Fibroblast of skin of abdomen (primary cell): ENCODE data around the gene CDK14.

Experiments used
- DNase-seq: peaks from one replicate; pipeline ENCODE4 v3.0.0-alpha.2; 2013

The CDK14 gene

GRCh38 chr7:91127325-91127724 is 531.2 kb downstream of the CDK14 start:
- no peak for DNase-seq

- no peak for DNase-seq
Observed at GRCh38 chr7:91127959-91128358, 531.8 kb downstream of the CDK14 start.

DNA sequence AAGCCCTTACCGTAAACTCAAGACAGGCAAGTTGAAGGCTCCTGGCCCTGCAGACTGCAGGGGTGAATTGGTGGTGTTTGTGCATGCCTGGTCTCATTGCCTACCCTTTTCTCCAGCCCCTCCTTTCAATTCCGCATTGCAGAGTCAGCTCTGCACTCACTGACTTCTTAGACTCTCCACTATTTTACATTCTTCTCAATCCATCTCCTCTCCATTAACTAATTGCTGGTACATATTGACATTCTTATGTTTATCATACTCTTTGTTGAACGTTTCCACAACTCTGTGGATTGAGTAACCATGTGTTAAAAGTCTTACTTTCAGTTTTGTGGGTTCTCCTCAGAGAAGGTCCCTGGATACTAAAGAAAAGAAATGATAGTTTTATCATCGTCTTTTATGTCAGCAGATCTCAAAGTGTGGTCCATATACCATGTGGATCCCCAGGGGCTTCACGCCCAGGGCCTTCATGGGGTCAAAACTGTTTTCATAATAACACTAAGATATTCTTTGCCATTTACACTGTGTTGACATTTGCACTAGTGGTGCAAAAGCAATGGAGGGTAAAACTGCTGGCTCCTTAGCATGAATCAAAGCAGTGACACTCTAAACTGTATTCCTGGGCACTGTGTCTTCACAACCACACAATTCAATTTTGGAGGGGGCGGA is 532.7 kb downstream of the CDK14 start:
- DNase-seq, result peak; percentile 13

- DNase-seq, result no peak
Observed at GRCh38 chr7:91135300-91135699, 539.2 kb downstream of the CDK14 start.

DNA sequence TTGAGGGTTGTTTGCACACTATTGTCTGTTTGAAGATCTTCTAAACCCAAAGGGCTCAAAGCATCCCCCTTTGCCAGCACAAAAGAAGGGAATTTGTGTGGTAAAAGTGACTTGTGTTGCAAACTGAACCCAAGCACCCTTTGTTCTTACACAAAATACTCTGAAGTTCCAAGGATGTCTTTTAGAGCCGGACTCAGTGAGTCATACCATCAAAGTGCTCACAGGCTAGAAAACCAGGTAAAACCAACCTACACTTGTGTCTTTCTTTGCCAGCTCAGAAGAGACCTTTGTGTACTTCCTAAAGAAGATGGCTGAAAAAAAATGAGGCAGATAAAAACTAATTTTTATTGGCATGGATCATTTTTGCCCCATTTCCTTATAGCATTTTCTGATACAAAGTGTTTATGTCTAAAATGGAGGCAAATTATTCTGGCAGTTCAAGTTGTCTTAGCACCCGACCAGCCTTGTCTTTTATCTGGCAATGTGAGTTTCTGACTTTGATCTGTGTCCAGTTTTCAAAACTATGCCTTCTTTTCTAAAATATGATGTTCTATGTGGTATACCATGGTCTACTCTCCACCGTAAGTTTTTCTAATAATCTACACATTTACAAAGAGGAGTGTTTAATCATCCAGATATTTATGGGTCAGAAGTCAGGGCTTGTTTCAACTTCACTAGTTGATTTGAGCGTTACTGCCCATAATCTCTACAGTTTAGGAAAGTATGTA is 539.7 kb downstream of the CDK14 start:
- no peak for DNase-seq

DNA sequence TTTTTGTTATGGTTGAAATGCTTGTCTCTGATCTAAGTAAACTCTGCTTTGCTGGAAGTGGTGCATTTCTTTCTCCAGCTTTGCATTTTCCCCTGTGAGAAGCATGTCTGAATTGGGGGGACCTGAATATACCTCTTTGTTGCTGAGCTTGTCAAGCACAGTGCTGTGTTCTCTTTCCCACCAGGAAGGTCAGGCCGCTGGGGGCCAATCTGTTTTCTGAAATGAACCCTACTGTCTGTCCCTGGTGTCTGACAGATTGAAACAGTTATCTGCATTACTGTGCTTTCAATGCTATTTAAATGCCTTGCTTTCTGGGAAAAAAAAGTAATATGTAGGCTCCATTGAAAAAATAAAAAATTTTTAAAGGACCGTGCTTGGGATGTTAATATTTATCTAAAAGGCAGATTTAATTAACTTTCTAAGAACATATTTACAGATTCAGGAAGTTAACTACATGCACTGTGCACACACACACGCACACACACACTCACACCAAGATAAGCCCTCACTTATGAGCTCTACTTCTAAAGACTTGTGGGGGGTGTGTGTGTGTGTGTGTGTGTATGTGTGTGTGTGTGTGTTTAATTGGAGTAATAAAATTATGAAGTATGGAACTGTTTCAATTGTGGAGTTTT is 541.1 kb downstream of the CDK14 start:
- no peak for DNase-seq

- DNase-seq, result no peak
Observed at GRCh38 chr7:91137788-91138368, 541.8 kb downstream of the CDK14 start.

GRCh38 chr7:91140286-91140685 is 544.2 kb downstream of the CDK14 start:
- no peak for DNase-seq

DNA sequence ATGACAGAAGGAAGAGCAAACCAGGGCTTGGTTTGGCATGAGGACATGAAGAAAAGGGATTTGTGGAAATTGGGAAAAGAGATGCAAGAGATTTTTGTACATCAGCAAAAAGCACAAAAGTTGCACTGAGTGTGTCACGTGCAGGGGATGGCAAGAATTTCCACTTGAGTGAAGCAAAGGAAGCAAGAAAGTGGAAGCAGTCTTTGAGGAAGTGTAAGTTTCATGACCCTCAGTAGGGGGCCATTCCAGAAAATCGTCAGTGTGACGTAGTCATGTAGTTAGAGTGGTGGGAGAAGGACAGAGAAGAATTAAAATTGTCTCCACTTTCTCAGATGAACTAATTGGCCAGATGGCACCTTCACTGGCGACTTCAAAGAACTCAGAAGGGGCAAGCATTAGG is 544.9 kb downstream of the CDK14 start:
- no peak for DNase-seq

GRCh38 chr7:91142743-91143142 is 546.6 kb downstream of the CDK14 start:
- DNase-seq, result no peak

- DNase-seq, result peak; percentile 62
Observed at GRCh38 chr7:91149341-91150246, 553.5 kb downstream of the CDK14 start.

DNA sequence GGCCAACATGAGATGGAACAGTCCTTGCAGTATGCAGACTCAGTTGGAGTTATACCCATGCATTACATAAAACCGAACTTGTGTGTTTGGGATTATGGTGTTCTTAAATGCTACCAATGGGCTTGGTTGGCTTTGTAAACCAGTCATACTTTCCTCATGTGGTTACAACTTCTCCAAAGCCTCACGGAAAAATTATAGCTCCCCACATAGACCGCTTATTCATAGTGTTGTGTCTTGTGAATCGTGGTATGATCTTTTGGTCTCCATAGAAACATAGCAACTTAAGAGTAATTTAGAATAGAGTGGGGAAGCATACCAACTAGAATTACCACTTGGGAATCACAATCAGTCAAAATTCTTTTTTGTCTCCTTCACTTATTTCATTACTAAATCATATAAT is 555.8 kb downstream of the CDK14 start:
- no peak for DNase-seq

DNA sequence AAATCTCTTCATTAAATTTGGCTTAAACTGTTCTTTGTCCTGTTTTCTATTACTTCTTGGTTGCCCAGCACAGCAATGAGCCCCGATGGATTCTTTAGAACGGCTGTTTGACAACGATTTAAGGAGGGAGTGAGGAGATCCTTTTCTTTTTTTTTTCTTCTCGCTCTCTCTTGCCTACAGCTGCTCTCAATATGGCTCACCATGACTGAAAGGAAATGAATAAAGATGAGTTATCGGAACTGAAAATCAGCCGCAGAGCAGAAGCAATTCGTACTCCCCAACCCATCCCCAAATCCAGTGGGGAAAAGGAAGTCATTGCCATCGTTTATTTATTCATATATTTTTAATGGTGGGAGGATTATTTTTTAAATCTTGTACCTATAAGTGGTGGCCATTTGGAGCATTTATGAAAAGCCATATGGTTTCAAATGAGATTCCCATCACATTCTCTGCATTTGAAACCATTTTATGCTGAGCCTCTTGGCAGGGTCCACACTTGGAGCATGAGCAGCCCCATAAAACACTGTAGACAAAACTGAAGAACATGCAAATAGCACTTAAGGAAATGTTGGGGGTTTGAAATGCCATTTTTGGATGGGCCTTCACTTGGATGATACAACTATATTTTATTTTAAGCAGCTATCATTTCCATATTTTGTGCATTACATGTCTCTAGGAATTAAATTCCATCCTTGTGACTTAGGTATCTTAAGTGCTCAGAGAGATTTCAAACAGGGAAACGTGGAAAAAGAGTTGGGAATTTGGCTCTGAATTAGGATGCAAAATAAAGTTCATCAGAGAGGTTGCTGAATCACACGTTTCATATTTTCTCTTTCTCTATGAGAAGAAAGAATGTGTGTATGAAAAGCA is 560.4 kb downstream of the CDK14 start:
- DNase-seq, result peak; percentile 70

DNA sequence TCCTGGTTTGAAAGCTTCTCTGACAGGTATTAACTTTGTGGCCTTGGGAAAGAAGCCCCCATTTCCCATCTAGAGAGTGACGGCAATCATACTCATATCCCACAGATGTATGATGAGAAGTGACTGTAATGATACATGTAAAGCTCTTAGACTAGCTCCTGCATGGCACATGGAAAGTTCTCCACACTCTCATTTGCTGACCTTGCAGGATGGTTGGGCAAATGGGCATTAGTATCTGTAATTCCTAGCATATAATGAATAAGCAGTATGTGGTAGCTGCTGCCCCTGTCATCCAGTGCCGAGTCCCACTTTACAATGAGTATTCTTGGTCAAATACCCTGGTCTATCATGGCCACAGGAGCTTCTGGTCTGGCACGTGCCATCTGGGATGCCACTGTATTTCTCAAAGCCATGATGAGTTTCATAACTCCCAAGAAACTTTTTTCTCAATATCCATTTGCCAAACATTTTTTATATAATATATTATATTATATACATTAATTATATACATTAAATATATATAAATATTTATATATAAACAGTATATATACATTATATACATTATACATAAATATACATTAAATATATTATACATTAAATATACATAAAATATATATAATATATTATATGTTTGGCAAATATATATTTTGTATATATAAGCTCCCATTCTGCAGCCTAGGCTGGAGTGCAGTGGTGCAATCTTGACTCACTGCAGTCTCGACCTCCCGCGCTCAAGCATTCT is 561.6 kb downstream of the CDK14 start:
- no peak for DNase-seq

DNA sequence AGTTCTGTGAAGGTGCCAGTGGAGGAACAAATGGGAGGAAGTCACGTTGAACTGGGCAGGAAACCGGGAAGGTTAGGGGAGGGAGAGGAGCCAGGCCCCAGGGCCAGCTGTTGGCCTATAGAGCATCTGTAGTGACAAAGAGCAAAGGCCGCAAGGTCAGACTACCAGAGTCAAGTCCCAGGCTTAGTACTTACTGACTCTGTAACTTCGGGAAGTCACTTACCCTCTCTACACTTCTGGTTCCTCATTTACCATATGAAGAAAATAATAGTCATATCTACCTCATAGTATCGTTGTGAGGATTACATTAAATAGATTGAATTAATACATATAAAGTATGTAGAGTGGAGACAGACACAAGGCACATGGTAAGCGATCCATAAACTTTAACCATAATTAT is 566.3 kb downstream of the CDK14 start:
- DNase-seq, result no peak

- no peak for DNase-seq
Observed at GRCh38 chr7:91164506-91164905, 568.4 kb downstream of the CDK14 start.

GRCh38 chr7:91165006-91165845 is 569.1 kb downstream of the CDK14 start:
- DNase-seq, result peak; percentile 93

DNA sequence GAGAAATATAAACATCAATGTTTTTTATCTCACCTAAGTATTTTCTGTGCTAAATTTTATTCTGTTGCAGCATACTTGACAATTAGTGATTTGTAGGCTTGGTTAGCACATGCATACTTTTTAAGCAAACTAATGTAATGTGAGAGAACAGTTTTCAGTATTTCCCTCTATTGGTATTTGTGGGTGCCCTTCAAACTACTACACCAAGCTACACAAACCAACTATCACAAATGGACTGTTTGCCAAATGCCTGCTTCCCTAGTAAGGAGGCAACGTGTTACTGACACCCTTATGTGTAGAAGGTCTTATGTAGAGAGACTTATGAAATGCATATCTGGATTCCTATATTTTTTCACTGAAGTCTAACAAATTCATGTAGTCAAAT is 569.7 kb downstream of the CDK14 start:
- DNase-seq, result peak; percentile 67
